ENCODE data around the gene GAPDHS. TPM values are rescaled to one million over a fixed set of nuclear protein-coding genes. Genes with fewer than 3 reads are reported as not detected.

GAPDHS gene
- total RNA-seq, 1 donor from 2014 or later = not detected

GRCh38 chr19:35507561-35507960 is 25.7 kb upstream of the GAPDHS start:
- H3K27me3 ChIP-seq = peaks cover 13% of the 10 kb centered on the region
- intact Hi-C loops (cut with DNase I) = no loop called here
- ATAC-seq = no peak

GRCh38 chr19:35508129-35508528 is 25.1 kb upstream of the GAPDHS start:
- no peak for TF ChIP-seq CTCF (IDR thresholded peaks at IDR 0.05)
- ATAC-seq (no peak), DNase-seq (no peak)
- Histone ChIP-seq H3K4me3 (no peak overlapping the region), H3K27ac (no peak overlapping the region), H3K4me1 (no peaks in the 10 kb centered on the region), H3K9me3 (no peaks in the 10 kb centered on the region), H3K27me3 (peaks cover 15% of the 10 kb centered on the region), H3K36me3 (no peaks in the 10 kb centered on the region)
- intact Hi-C loops (cut with DNase I) = no loop called here

More at GRCh38 chr19:35507561-35507960, 25.7 kb upstream of the GAPDHS start:
- no peaks in the 10 kb centered on the region for H3K9me3 ChIP-seq
- no peak for DNase-seq
- no peak overlapping the region for H3K27ac ChIP-seq
- H3K4me3 ChIP-seq = no peak overlapping the region
- no peak for TF ChIP-seq CTCF (IDR thresholded peaks at IDR 0.05)
- no peaks in the 10 kb centered on the region for H3K4me1 ChIP-seq
- H3K36me3 ChIP-seq = no peaks in the 10 kb centered on the region

GRCh38 chr19:35509018-35509652 is 24.1 kb upstream of the GAPDHS start:
- no peaks in the 10 kb centered on the region for H3K9me3 ChIP-seq
- no peak for TF ChIP-seq CTCF (IDR thresholded peaks at IDR 0.05)
- peaks cover 25% of the 10 kb centered on the region for H3K27me3 ChIP-seq
- peak overlapping the region; percentile 50 for H3K4me3 ChIP-seq
- peak; percentile 85 for DNase-seq
- peak; percentile 79 for ATAC-seq
- H3K4me1 ChIP-seq = no peaks in the 10 kb centered on the region
- H3K36me3 ChIP-seq = no peaks in the 10 kb centered on the region
- intact Hi-C loops (cut with DNase I) = no loop called here
- H3K27ac ChIP-seq = peak overlapping the region; percentile 86

- ATAC-seq = peak; percentile 93
- DNase-seq = peak; percentile 94
- peak overlapping the region; percentile 86 for H3K27ac ChIP-seq
- peak overlapping the region; percentile 50 for H3K4me3 ChIP-seq
- H3K4me1 ChIP-seq = no peaks in the 10 kb centered on the region
- peaks cover 29% of the 10 kb centered on the region for H3K27me3 ChIP-seq
- peak; percentile 98 for TF ChIP-seq CTCF (IDR thresholded peaks at IDR 0.05)
- no peaks in the 10 kb centered on the region for H3K36me3 ChIP-seq
- intact Hi-C loops (cut with DNase I) = no loop called here
- H3K9me3 ChIP-seq = no peaks in the 10 kb centered on the region
Measured at GRCh38 chr19:35509861-35510625, 23.2 kb upstream of the GAPDHS start.

- H3K4me1 ChIP-seq = no peaks in the 10 kb centered on the region
- no peaks in the 10 kb centered on the region for H3K9me3 ChIP-seq
- H3K27me3 ChIP-seq = peaks cover 29% of the 10 kb centered on the region
- TF ChIP-seq CTCF (IDR thresholded peaks at IDR 0.05) = peak; percentile 4
- DNase-seq = no peak
- no peak overlapping the region for H3K27ac ChIP-seq
- H3K36me3 ChIP-seq = no peaks in the 10 kb centered on the region
- intact Hi-C loops (cut with DNase I) = no loop called here
- ATAC-seq = peak; percentile 0
- H3K4me3 ChIP-seq = peak overlapping the region; percentile 50
Measured at GRCh38 chr19:35510626-35510964, 22.7 kb upstream of the GAPDHS start.
